Embryonic facial prominence (tissue), 1 donor: ENCODE results near the gene RHOBTB1.
"Not testable (repeated sequence)": the region's sequence is repeated elsewhere in the genome, so short reads cannot be mapped to it uniquely, and the experiment has no call there.

Experiments
- DNase-seq: peaks from one replicate; pipeline ENCODE4 v3.0.0-alpha.2; 2016; ENCODE audit errors: extremely low spot score

The RHOBTB1 gene

GRCh38 chr10:60944058-60944909 is at the start of gene RHOBTB1:
Gene RHOBTB1 (minus strand): TSS chr10:60944185. CDS start chr10:60911542, 32,643 bp downstream.
- peak; percentile 71 for DNase-seq

- DNase-seq: no peak
These were observed 48.7 kb upstream of the RHOBTB1 start for GRCh38 chr10:60992636-60993035.

GRCh38 chr10:60990663-60991062 is 46.7 kb upstream of the RHOBTB1 start:
- DNase-seq: no peak

- no peak for DNase-seq
These were observed 45.5 kb upstream of the RHOBTB1 start for GRCh38 chr10:60989400-60989876.

GRCh38 chr10:60986791-60987190 is 42.8 kb upstream of the RHOBTB1 start:
- DNase-seq: no peak

GRCh38 chr10:60985951-60986350 is 42.0 kb upstream of the RHOBTB1 start:
- no peak for DNase-seq

- no peak for DNase-seq
These were observed 37.0 kb upstream of the RHOBTB1 start for GRCh38 chr10:60980997-60981396.

- no peak for DNase-seq
These were observed 35.7 kb upstream of the RHOBTB1 start for GRCh38 chr10:60979667-60980104.

GRCh38 chr10:60978287-60979115 is 34.5 kb upstream of the RHOBTB1 start:
- no peak for DNase-seq

GRCh38 chr10:60977161-60978122 is 33.5 kb upstream of the RHOBTB1 start:
- DNase-seq: no peak

- no peak for DNase-seq
These were observed 32.7 kb upstream of the RHOBTB1 start for GRCh38 chr10:60976687-60977086.

GRCh38 chr10:60975716-60976115 is 31.7 kb upstream of the RHOBTB1 start:
- DNase-seq: no peak

GRCh38 chr10:60974463-60975149 is 30.6 kb upstream of the RHOBTB1 start:
- DNase-seq: no peak

- no peak for DNase-seq
These were observed 29.1 kb upstream of the RHOBTB1 start for GRCh38 chr10:60973086-60973485.

GRCh38 chr10:60972181-60972580 is 28.2 kb upstream of the RHOBTB1 start:
- DNase-seq: not testable (repeated sequence)

GRCh38 chr10:60970526-60970925 is 26.5 kb upstream of the RHOBTB1 start:
- DNase-seq: no peak

GRCh38 chr10:60968504-60968903 is 24.5 kb upstream of the RHOBTB1 start:
- no peak for DNase-seq

- no peak for DNase-seq
These were observed 24.0 kb upstream of the RHOBTB1 start for GRCh38 chr10:60967854-60968484.

- DNase-seq: no peak
These were observed 23.3 kb upstream of the RHOBTB1 start for GRCh38 chr10:60967260-60967659.

- no peak for DNase-seq
These were observed 21.7 kb upstream of the RHOBTB1 start for GRCh38 chr10:60965696-60966095.
